IMR-90 (cell line): ENCODE data around the gene FBXL13. TPM values are rescaled to one million over a fixed set of nuclear protein-coding genes. Genes with fewer than 3 reads are reported as not detected.
A peak's percentile ranks its signal among the peaks of the same experiment; 100 is the strongest.

ENCODE experiments used
- ATAC-seq: fragments of 200-7000 bp; cut with Tn5 transposase; 2 replicates; pipeline ENCODE4 v1.9.1; 2020; ENCODE audit warnings: low read depth, mild to moderate bottlenecking, moderate library complexity
- BruUV-seq: library from RNA; stranded (reverse); fragments of 400-500 nt; replicated peaks from 2 replicates; lab custom pipeline; 2021; lab: Mats Ljungman, UMichigan
- CTCF ChIA-PET: fragments of 300-600 bp; formaldehyde crosslinking; extraction: SDS; loops from one replicate; lab custom pipeline; 2021; ENCODE audit warnings: antibody characterized with exemption; lab: Yijun Ruan, JAX
- POLR2A ChIA-PET: fragments of 300-600 bp; sonication (Branson Sonifier 250); formaldehyde crosslinking; loops from one replicate; lab custom pipeline; 2022; ENCODE audit warnings: antibody characterized with exemption; ENCODE audit not compliant: unreplicated experiment; lab: Charles Lee
- DNase-seq: peaks from one replicate; pipeline ENCODE4 v3.0.0; 2013
- H2AFZ ChIP-seq: replicated peaks from 2 replicates; pipeline ENCODE3; 2013; ENCODE audit warnings: low read length, mild to moderate bottlenecking; ENCODE audit not compliant: poor library complexity
- H2AK5ac ChIP-seq: 2 replicates; pipeline ENCODE4 v1.6.1; 2013; ENCODE audit warnings: low read depth, low read length, inconsistent platforms
- H2AK9ac ChIP-seq: replicated peaks from 2 replicates; pipeline ENCODE3; 2013; ENCODE audit warnings: mild to moderate bottlenecking, low read depth, low read length, moderate library complexity; ENCODE audit not compliant: poor library complexity
- H2BK120ac ChIP-seq: 2 replicates; pipeline ENCODE4 v1.6.1; 2013; ENCODE audit warnings: low read depth, low read length, inconsistent platforms
- H2BK15ac ChIP-seq: 3 replicates; pipeline ENCODE4 v1.6.1; 2013; ENCODE audit warnings: low read depth, low read length, inconsistent platforms
- H2BK20ac ChIP-seq: 2 replicates; pipeline ENCODE4 v1.6.1; 2013; ENCODE audit warnings: low read depth, mild to moderate bottlenecking, inconsistent platforms, low read length, moderate library complexity
- H2BK5ac ChIP-seq: 2 replicates; pipeline ENCODE4 v1.6.1; 2013; ENCODE audit warnings: mild to moderate bottlenecking, low read depth, low read length, inconsistent platforms; ENCODE audit not compliant: poor library complexity, severe bottlenecking
- H3K14ac ChIP-seq: replicated peaks from 2 replicates; pipeline ENCODE4 v1.6.1; 2013; ENCODE audit warnings: low read depth, low read length, inconsistent platforms
- H3K18ac ChIP-seq: 2 replicates; pipeline ENCODE4 v1.6.1; 2013; ENCODE audit warnings: low read depth, low read length, control low read depth
- H3K23ac ChIP-seq: 2 replicates; pipeline ENCODE4 v1.6.1; 2013; ENCODE audit warnings: low read depth, low read length, inconsistent platforms
- H3K27ac ChIP-seq: 2 replicates; pipeline ENCODE4 v1.5.1; 2013; ENCODE audit warnings: mild to moderate bottlenecking, control low read depth, low read length; ENCODE audit not compliant: insufficient read depth
- H3K27me3 ChIP-seq: 2 replicates; pipeline ENCODE4 v1.6.1; 2013; ENCODE audit warnings: low read length; ENCODE audit not compliant: control insufficient read depth, insufficient read depth
- H3K36me3 ChIP-seq: 2 replicates; pipeline ENCODE4 v1.6.1; 2013; ENCODE audit warnings: low read length, mixed read lengths; ENCODE audit not compliant: control insufficient read depth, insufficient read depth
- H3K4ac ChIP-seq: 2 replicates; pipeline ENCODE4 v1.6.1; 2013; ENCODE audit warnings: low read depth, low read length, inconsistent platforms
- H3K4me1 ChIP-seq: 2 replicates; pipeline ENCODE4 v1.6.1; 2013; ENCODE audit warnings: low read length, mixed read lengths; ENCODE audit not compliant: control insufficient read depth, insufficient read depth
- H3K4me2 ChIP-seq: 2 replicates; pipeline ENCODE4 v1.6.1; 2013; ENCODE audit warnings: low read depth, mild to moderate bottlenecking, control low read depth, low read length, moderate library complexity
- H3K4me3 ChIP-seq: 2 replicates; pipeline ENCODE4 v1.5.1; 2013; ENCODE audit warnings: low read depth, mild to moderate bottlenecking, control low read depth, low read length, moderate library complexity; ENCODE audit not compliant: insufficient read depth
- H3K56ac ChIP-seq: 2 replicates; pipeline ENCODE4 v1.6.1; 2013; ENCODE audit warnings: low read length, inconsistent platforms; ENCODE audit not compliant: insufficient read depth; ENCODE audit errors: extremely low read depth
- H3K79me1 ChIP-seq, 2 experiments: 2 replicates each; pipeline ENCODE4 v1.6.1; 2013; ENCODE audit warnings: low read length in 2 of 2, inconsistent platforms in 1 of 2, low read depth in 1 of 2
- H3K9ac ChIP-seq: 2 replicates; pipeline ENCODE4 v1.6.1; 2013; ENCODE audit warnings: low read depth, low read length, control low read depth
- H3K9me1 ChIP-seq: 2 replicates; pipeline ENCODE4 v1.6.1; 2013; ENCODE audit warnings: low read length, inconsistent platforms; ENCODE audit not compliant: insufficient read depth
- H3K9me3 ChIP-seq: 2 replicates; pipeline ENCODE4 v1.6.1; 2013; ENCODE audit warnings: low read length; ENCODE audit not compliant: control insufficient read depth, insufficient read depth
- H4K20me1 ChIP-seq: 2 replicates; pipeline ENCODE4 v1.6.1; 2013; ENCODE audit warnings: low read length, inconsistent platforms; ENCODE audit not compliant: insufficient read depth
- H4K5ac ChIP-seq: 2 replicates; pipeline ENCODE4 v1.6.1; 2013; ENCODE audit warnings: mild to moderate bottlenecking, low read depth, low read length, control low read depth
- H4K8ac ChIP-seq, 2 experiments: 2 replicates each; pipeline ENCODE4 v1.6.1; 2013; ENCODE audit warnings: low read depth in 2 of 2, low read length in 2 of 2, control low read depth in 1 of 2, inconsistent platforms in 1 of 2
- H4K91ac ChIP-seq: 2 replicates; pipeline ENCODE4 v1.6.1; 2013; ENCODE audit warnings: low read depth, low read length, inconsistent platforms; ENCODE audit not compliant: insufficient read depth
- BHLHE40 ChIP-seq: fragments of 150-350 bp; IDR thresholded peaks from 2 replicates; pipeline ENCODE4 v1.6.1; 2016; ENCODE audit warnings: mild to moderate bottlenecking, low read depth, low read length
- CHD1 ChIP-seq: IDR thresholded peaks from 2 replicates; pipeline ENCODE4 v1.6.1; 2012; ENCODE audit warnings: low read depth, low read length, improper control_type of control experiment
- ELK1 ChIP-seq: fragments of 150-350 bp; IDR thresholded peaks from 2 replicates; pipeline ENCODE4 v1.6.1; 2016; ENCODE audit warnings: low read depth, mild to moderate bottlenecking, low read length, moderate library complexity, borderline replicate concordance
- MAZ ChIP-seq: IDR thresholded peaks from 2 replicates; pipeline ENCODE4 v1.6.1; 2012; ENCODE audit warnings: low read depth, mild to moderate bottlenecking, low read length, improper control_type of control experiment, moderate library complexity, borderline replicate concordance
- MXI1 ChIP-seq: IDR thresholded peaks from 2 replicates; pipeline ENCODE4 v1.6.1; 2012; ENCODE audit warnings: low read depth, mild to moderate bottlenecking, low read length, moderate library complexity, borderline replicate concordance
- NFE2L2 ChIP-seq: fragments of 150-350 bp; IDR thresholded peaks from 2 replicates; pipeline ENCODE4 v1.6.1; 2016; ENCODE audit warnings: low read depth, mild to moderate bottlenecking, low read length
- RAD21 ChIP-seq: IDR thresholded peaks from 2 replicates; pipeline ENCODE4 v1.6.1; 2012; ENCODE audit warnings: low read length, improper control_type of control experiment
- RFX5 ChIP-seq: IDR thresholded peaks from 2 replicates; pipeline ENCODE4 v1.8.0; 2012; ENCODE audit warnings: low read depth, mild to moderate bottlenecking, low read length, moderate library complexity
- SMC3 ChIP-seq: fragments of 150-350 bp; IDR thresholded peaks from 2 replicates; pipeline ENCODE4 v1.6.1; 2016; ENCODE audit warnings: low read depth, mild to moderate bottlenecking, antibody characterized with exemption, low read length, moderate library complexity
- whole genome bisulfite sequencing, 2 experiments: methylation state at CpG; one replicate each; pipeline versions ENCODE4 v1.1.5 to v1.1.7; 2013; ENCODE audit warnings: missing lambda C conversion rate in 2 of 2; ENCODE audit not compliant: insufficient read length in 1 of 2; ENCODE audit errors: extremely low coverage in 2 of 2; 5-methylcytosine and 5-hydroxymethylcytosine counted together
- dilution Hi-C: fragments of 300-500 bp; cut with HindIII; formaldehyde crosslinking; loops from one replicate; pipeline ENCODE4 v1.14.3; 2018; ENCODE audit warnings: low sequenced_read_pairs; ENCODE audit not compliant: unreplicated experiment
- in situ Hi-C: fragments of 300-500 bp; cut with MboI; formaldehyde crosslinking; loops from 3 replicates; pipeline ENCODE4 v1.14.3; 2019; ENCODE audit warnings: low sequenced_read_pairs, inconsistent platforms, mixed read lengths
- intact Hi-C: fragments of 100-400 bp; cut with micrococcal nuclease; formaldehyde crosslinking; loops from 2 replicates; pipeline ENCODE4 v1.10.0; 2022
- polyA plus RNA-seq, 3 experiments: library from polyadenylated mRNA; depleted of rRNA; stranded (reverse); fragments of >200 nt; gene quantifications; 2 replicates each; pipeline ENCODE4 v1.2.3, GENCODE V29; 2012; ENCODE audit warnings: low replicate concordance in 1 of 3
- total RNA-seq: library from RNA; depleted of rRNA; stranded (reverse); fragments of >200 nt; gene quantifications from 2 replicates; pipeline ENCODE4 v1.2.3, GENCODE V29; 2012
- TF ChIP-seq, protein P1 (sequence below): fragments of 150-350 bp; IDR thresholded peaks from 2 replicates; pipeline ENCODE4 v1.6.1; 2017; ENCODE audit warnings: mild to moderate bottlenecking, antibody characterized with exemption, low read length, low read depth

Gene FBXL13
- total and polyA plus RNA-seq, 2 of the 4 experiments (the other 2 are of a cell fraction), result 0.24 to 0.36 TPM

- in situ Hi-C loops, result no loop called here
- intact Hi-C loops, result no loop called here
- POLR2A ChIA-PET, result interaction anchor here (0.5 kb wide), 1 partner anchor 10 kb away, joined by 5 read pairs; no protein-coding TSS in a partner anchor
- dilution Hi-C loops, result no loop called here
- CTCF ChIA-PET, result no interaction called here
- H3K27me3 ChIP-seq, result no peaks in the 10 kb centered on the region
- H3K14ac ChIP-seq, result 0 out of 2 replicates have a peak overlapping the region, but pooled peaks have one; percentile 72
- H2AK9ac ChIP-seq, result no peak overlapping the region
- peaks cover 3% of the 10 kb centered on the region for H3K4me1 ChIP-seq
- no peak overlapping the region for H4K91ac ChIP-seq
- no peaks in the 10 kb centered on the region for H3K9me3 ChIP-seq
- no peaks in the 10 kb centered on the region for H3K79me1 ChIP-seq
- H2BK20ac ChIP-seq, result 0 out of 2 replicates have a peak overlapping the region, but pooled peaks have one; percentile 4
- peak overlapping the region; percentile 59 for H3K18ac ChIP-seq
- no peak overlapping the region; the same call in 1 of the 2 replicates for H3K4me2 ChIP-seq
- no peak overlapping the region for H2AK5ac ChIP-seq
- H3K56ac ChIP-seq, result no peak overlapping the region
- no TSS peak for BruUV-seq
- H3K9ac ChIP-seq, result no peak overlapping the region
- 0 out of 2 replicates have a peak overlapping the region, but pooled peaks have one; percentile 69 for H4K5ac ChIP-seq
- DNase-seq, result no peak
- no peak overlapping the region for H3K23ac ChIP-seq
- H4K20me1 ChIP-seq, result no peaks in the 10 kb centered on the region
- H4K8ac ChIP-seq, result no peak overlapping the region; a peak in 1 of 4 replicates
- TF ChIP-seq MXI1, result no peak
- TF ChIP-seq BHLHE40, result no peak
- TF ChIP-seq MAZ, result no peak
- no peak for TF ChIP-seq NFE2L2
- TF ChIP-seq RAD21, result no peak
- TF ChIP-seq CHD1, result no peak
- TF ChIP-seq, protein P1, sequence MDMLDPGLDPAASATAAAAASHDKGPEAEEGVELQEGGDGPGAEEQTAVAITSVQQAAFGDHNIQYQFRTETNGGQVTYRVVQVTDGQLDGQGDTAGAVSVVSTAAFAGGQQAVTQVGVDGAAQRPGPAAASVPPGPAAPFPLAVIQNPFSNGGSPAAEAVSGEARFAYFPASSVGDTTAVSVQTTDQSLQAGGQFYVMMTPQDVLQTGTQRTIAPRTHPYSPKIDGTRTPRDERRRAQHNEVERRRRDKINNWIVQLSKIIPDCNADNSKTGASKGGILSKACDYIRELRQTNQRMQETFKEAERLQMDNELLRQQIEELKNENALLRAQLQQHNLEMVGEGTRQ, result no peak
- no peak for TF ChIP-seq ELK1
- no peak for TF ChIP-seq RFX5
- TF ChIP-seq SMC3, result no peak
- H2BK15ac ChIP-seq, result 0 out of 3 replicates have a peak overlapping the region, but pooled peaks have one; percentile 7
- no peak overlapping the region for H2BK5ac ChIP-seq
- no peaks in the 10 kb centered on the region for H3K36me3 ChIP-seq
- H2AFZ ChIP-seq, result no peak overlapping the region
- H3K4me3 ChIP-seq, result no peak overlapping the region
- H3K4ac ChIP-seq, result no peak overlapping the region
- peak overlapping the region; percentile 21; the same call in 1 of the 2 replicates for H3K27ac ChIP-seq
- H3K9me1 ChIP-seq, result no peaks in the 10 kb centered on the region
- no CpG with 5 or more reads among the region's 6 CpGs for WGBS, 2 experiments
- H2BK120ac ChIP-seq, result peak overlapping the region; percentile 54; the same call in 1 of the 2 replicates
- peak; percentile 27 for ATAC-seq
These were observed 251.0 kb downstream of the FBXL13 start for GRCh38 chr7:102823390-102824119.
